K562 (cell line): Measurements from ENCODE around the gene LSM14B. TPM values are rescaled to one million over a fixed set of nuclear protein-coding genes. Genes with fewer than 3 reads are reported as not detected.
A peak's percentile ranks its signal among the peaks of the same experiment; 100 is the strongest.

Experiments used
- AFF1 ChIP-seq, 2 experiments: fragments of 450-650 bp; IDR thresholded peaks; 2 replicates each; pipeline ENCODE4 v1.6.1; 2018; ENCODE audit warnings: mild to moderate bottlenecking in 2 of 2, low read depth in 1 of 2; ENCODE audit not compliant: partially characterized antibody in 2 of 2
- EP300 ChIP-seq: IDR thresholded peaks from 2 replicates; pipeline ENCODE4 v1.6.1; 2012; ENCODE audit warnings: low read length, improper control_type of control experiment
- ETS1 ChIP-seq: conservative IDR thresholded peaks from 2 replicates; pipeline ENCODE4 v1.6.1; 2011; ENCODE audit warnings: low read depth, mild to moderate bottlenecking, low read length; ENCODE audit not compliant: control insufficient read depth
- GTF2B ChIP-seq: IDR thresholded peaks from 2 replicates; pipeline ENCODE4 v1.6.1; 2011; ENCODE audit not compliant: insufficient read length; ENCODE audit errors: extremely low read depth
- GTF3C2 ChIP-seq: IDR thresholded peaks from 3 replicates; pipeline ENCODE4 v1.6.1; 2011; ENCODE audit warnings: borderline replicate concordance, mild to moderate bottlenecking, moderate library complexity; ENCODE audit not compliant: insufficient read length; ENCODE audit errors: extremely low read depth
- HMG20A ChIP-seq: fragments of 450-650 bp; formaldehyde crosslinking; conservative IDR thresholded peaks from 2 replicates; pipeline ENCODE4 v1.4.0; 2020; ENCODE audit warnings: mild to moderate bottlenecking, mixed read lengths
- HNRNPK ChIP-seq: fragments of 200-400 bp; formaldehyde crosslinking; IDR thresholded peaks from one replicate; pipeline ENCODE4 v1.6.1; 2018; ENCODE audit warnings: mild to moderate bottlenecking, low read depth, low read length; ENCODE audit not compliant: poor library complexity, severe bottlenecking
- NR2F6 ChIP-seq: fragments of 450-650 bp; formaldehyde crosslinking; IDR thresholded peaks from 2 replicates; pipeline ENCODE4 v1.4.0; 2020; ENCODE audit warnings: mild to moderate bottlenecking
- POLR2AphosphoS5 ChIP-seq: IDR thresholded peaks from 2 replicates; pipeline ENCODE4 v1.6.1; 2011; ENCODE audit warnings: mild to moderate bottlenecking, low read depth, low read length, moderate library complexity; ENCODE audit not compliant: control insufficient read depth, insufficient read depth
- SIN3A ChIP-seq, 2 experiments: fragments of 150-350 bp in 1 of 2; IDR thresholded peaks; 2 replicates each; pipeline ENCODE4 v1.6.1; 2011 to 2016; ENCODE audit warnings: borderline replicate concordance in 2 of 2, low read depth in 2 of 2, low read length in 2 of 2, mild to moderate bottlenecking in 2 of 2, moderate library complexity in 2 of 2; ENCODE audit not compliant: control insufficient read depth in 1 of 2
- ZBTB43 ChIP-seq: sonication (generic); formaldehyde crosslinking; IDR thresholded peaks from 2 replicates; pipeline ENCODE4 v1.8.0; 2023; ENCODE audit warnings: mild to moderate bottlenecking, missing genetic modification reagents
- ZC3H11A ChIP-seq: IDR thresholded peaks from 2 replicates; pipeline ENCODE4 v1.6.1; 2012; ENCODE audit warnings: low read depth, low read length, improper control_type of control experiment
- ZNF785 ChIP-seq: fragments of 250-450 bp; sonication (Bioruptor Pico); IDR thresholded peaks from 2 replicates; pipeline ENCODE4 v1.4.0; 2020; ENCODE audit warnings: mild to moderate bottlenecking
- polyA plus RNA-seq, 8 experiments: library from polyadenylated mRNA; depleted of rRNA in 4 of 8; stranded (reverse) in 5 of 8; unstranded in 3 of 8; fragments of >200 nt; fragmentation: Nextera tagmentation in 2 of 8; fragmentation: Illumina TruSeq in 1 of 8; extraction: Ambion mirVana in 2 of 8; extraction: Trizol in 1 of 8; gene quantifications; 2 replicates each; pipeline versions ENCODE4 v1.2.1 to v1.2.3, GENCODE V29; 2011 to 2014; ENCODE audit warnings: inconsistent platforms in 1 of 8, missing spikeins in 1 of 8
- total RNA-seq, 7 experiments: library from RNA; depleted of rRNA in 6 of 7; stranded (reverse); fragments of >200 nt in 6 of 7; fragmentation: Illumina TruSeq in 2 of 7; extraction: Trizol in 2 of 7; gene quantifications; 2 replicates each; pipeline versions ENCODE4 v1.2.1 to v1.2.3, GENCODE V29; 2011 to 2021; ENCODE audit warnings: low replicate concordance in 1 of 7

LSM14B gene
- total and polyA plus RNA-seq, 9 of the 15 experiments (the other 6 are each of a cell fraction or from before 2014, with no cell fraction given): 0.66 to 36.0 (median 20.2) TPM

GRCh38 chr20:62121776-62122653 lies at the start of gene LSM14B (continued):
- TF ChIP-seq AFF1 (IDR thresholded peaks at IDR 0.05; ENCODE audit: low read depth in 1 of 2, partially characterized antibody in 2 of 2) (no peak), HNRNPK (peak; percentile 98), HMG20A (CRISPR knock-in tag) (no peak), POLR2AphosphoS5 (peak; percentile 36; the same call in 1 of the 2 replicates), ZNF785 (no peak), NR2F6 (CRISPR knock-in tag) (no peak), SIN3A (IDR thresholded peaks at IDR 0.05; ENCODE audit: borderline replicate concordance in 2 of 2, control insufficient read depth in 1 of 2, low read depth in 2 of 2, low read length in 2 of 2) (peak; percentile 98 to 99), ETS1 (peak; percentile 60), EP300 (peak; percentile 30; the same call in 1 of the 2 replicates), GTF3C2 (no peak), ZC3H11A (no peak), GTF2B (no peak), ZBTB43 (CRISPR knock-in tag) (peak; percentile 86)
